ENCODE data around the gene PLTP.

- TF ChIP-seq POLR2A (IDR thresholded peaks at IDR 0.05) (no peak), CTCF (IDR thresholded peaks at IDR 0.05 in 4 of 5, conservative IDR thresholded peaks at IDR 0.05 in 1 of 5) (no peak)
These were observed 37.4 kb downstream of the PLTP start for GRCh38 chr20:45874576-45874975.

Data from gastrocnemius medialis (tissue), 4 donors.